ENCODE results near the gene LRMDA. TPM values are rescaled to one million over a fixed set of nuclear protein-coding genes. Genes with fewer than 3 reads are reported as not detected.

Gene LRMDA
- total RNA-seq, 1 donor from 2014 or later, result 0.19 TPM

GRCh38 chr10:75417522-75417927 is 13.9 kb upstream of the LRMDA start:
- H3K27me3 Mint-ChIP-seq (ENCODE audit: unreplicated experiment), result peaks cover 74% of the 10 kb centered on the region
- no peaks in the 10 kb centered on the region for H3K4me1 Mint-ChIP-seq (ENCODE audit: unreplicated experiment)

GRCh38 chr10:75418293-75418692 is 13.1 kb upstream of the LRMDA start:
- Mint-ChIP-seq H3K36me3 (ENCODE audit: unreplicated experiment) (no peaks in the 10 kb centered on the region), H3K4me1 (ENCODE audit: unreplicated experiment) (no peaks in the 10 kb centered on the region), H3K27ac (ENCODE audit: unreplicated experiment) (no peak overlapping the region), H3K4me3 (ENCODE audit: unreplicated experiment) (no peak overlapping the region), H3K27me3 (ENCODE audit: unreplicated experiment) (peaks cover 71% of the 10 kb centered on the region), H3K9me3 (ENCODE audit: unreplicated experiment) (no peaks in the 10 kb centered on the region)
- no peak for DNase-seq (ENCODE audit: extremely low spot score, unreplicated experiment)
- TF ChIP-seq CTCF (IDR thresholded peaks at IDR 0.05), result no peak

More at GRCh38 chr10:75417522-75417927, 13.9 kb upstream of the LRMDA start:
- no peak for TF ChIP-seq CTCF (IDR thresholded peaks at IDR 0.05)
- H3K4me3 Mint-ChIP-seq (ENCODE audit: unreplicated experiment), result no peak overlapping the region
- H3K27ac Mint-ChIP-seq (ENCODE audit: unreplicated experiment), result no peak overlapping the region
- H3K36me3 Mint-ChIP-seq (ENCODE audit: unreplicated experiment), result no peaks in the 10 kb centered on the region
- H3K9me3 Mint-ChIP-seq (ENCODE audit: unreplicated experiment), result no peaks in the 10 kb centered on the region
- DNase-seq (ENCODE audit: extremely low spot score, unreplicated experiment), result no peak

DNA sequence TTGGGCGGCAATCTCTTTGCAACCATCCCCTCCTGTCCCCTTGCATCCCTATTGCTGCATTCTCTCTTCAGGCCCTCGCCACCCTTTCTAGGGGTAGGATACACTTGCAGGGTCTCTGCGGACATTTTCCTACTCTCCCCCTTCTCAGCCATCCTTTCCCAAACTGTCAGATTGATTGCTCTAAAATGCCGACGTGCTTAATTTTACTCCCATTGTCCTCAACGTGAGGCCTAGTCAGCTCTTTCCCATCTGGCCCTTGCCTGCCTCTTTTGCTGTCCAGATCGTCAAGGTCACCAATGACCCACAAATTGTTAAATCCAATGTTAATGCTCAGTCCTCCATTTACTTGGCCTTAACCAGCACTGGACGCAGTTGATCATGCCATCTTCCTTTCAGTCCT is 12.7 kb upstream of the LRMDA start:
- no peak for TF ChIP-seq CTCF (IDR thresholded peaks at IDR 0.05)

DNA sequence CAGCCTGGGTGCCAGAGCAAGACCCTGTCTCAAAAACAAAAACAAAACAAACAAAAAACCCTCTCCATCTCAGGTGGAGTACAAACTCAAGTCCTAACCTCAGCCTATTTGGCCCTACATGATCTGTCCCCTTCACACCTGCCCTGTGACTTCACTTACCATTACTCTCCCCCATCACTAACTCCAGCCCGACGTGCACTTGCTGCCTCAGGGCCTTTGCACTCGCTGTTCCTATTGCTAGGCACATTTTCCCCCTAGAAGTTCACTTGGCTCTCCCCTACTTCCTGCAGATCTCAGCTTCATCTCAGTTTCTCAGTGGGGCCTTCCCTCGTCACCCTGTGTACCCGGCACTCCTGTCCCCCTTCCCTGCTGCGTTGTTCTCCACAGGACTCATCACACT is 8.5 kb upstream of the LRMDA start:
- TF ChIP-seq CTCF (IDR thresholded peaks at IDR 0.05), result no peak
- H3K9me3 Mint-ChIP-seq (ENCODE audit: unreplicated experiment), result no peaks in the 10 kb centered on the region
- H3K4me3 Mint-ChIP-seq (ENCODE audit: unreplicated experiment), result no peak overlapping the region
- no peaks in the 10 kb centered on the region for H3K4me1 Mint-ChIP-seq (ENCODE audit: unreplicated experiment)
- no peak for DNase-seq (ENCODE audit: extremely low spot score, unreplicated experiment)
- H3K27ac Mint-ChIP-seq (ENCODE audit: unreplicated experiment), result no peak overlapping the region
- peaks cover 37% of the 10 kb centered on the region for H3K27me3 Mint-ChIP-seq (ENCODE audit: unreplicated experiment)
- no peaks in the 10 kb centered on the region for H3K36me3 Mint-ChIP-seq (ENCODE audit: unreplicated experiment)

More for the DNA sequence above, 12.7 kb upstream of the LRMDA start:
- no peak for DNase-seq (ENCODE audit: extremely low spot score, unreplicated experiment)
- no peak overlapping the region for H3K4me3 Mint-ChIP-seq (ENCODE audit: unreplicated experiment)
- peaks cover 66% of the 10 kb centered on the region for H3K27me3 Mint-ChIP-seq (ENCODE audit: unreplicated experiment)
- H3K36me3 Mint-ChIP-seq (ENCODE audit: unreplicated experiment), result no peaks in the 10 kb centered on the region
- H3K9me3 Mint-ChIP-seq (ENCODE audit: unreplicated experiment), result no peaks in the 10 kb centered on the region
- H3K4me1 Mint-ChIP-seq (ENCODE audit: unreplicated experiment), result no peaks in the 10 kb centered on the region
- H3K27ac Mint-ChIP-seq (ENCODE audit: unreplicated experiment), result no peak overlapping the region

DNA sequence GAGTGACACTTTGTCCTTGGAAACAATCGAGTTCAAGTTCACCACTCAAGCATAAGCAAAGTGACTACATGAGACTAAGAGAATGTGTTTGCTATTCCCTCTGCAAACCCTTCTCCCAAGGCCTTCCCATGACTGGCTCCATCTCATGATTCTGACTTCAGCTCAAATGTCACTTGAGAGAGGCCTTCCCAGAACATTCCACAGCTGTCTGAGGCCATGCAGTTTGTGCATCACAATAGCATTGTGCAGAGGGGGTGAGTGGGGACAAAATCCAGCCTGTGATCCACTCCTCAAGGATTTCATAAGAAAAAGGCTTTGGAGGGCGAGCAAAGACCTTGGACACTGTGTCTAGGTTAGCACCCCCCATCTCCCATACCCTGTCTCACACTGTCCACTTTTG is 6.9 kb upstream of the LRMDA start:
- Mint-ChIP-seq H3K4me1 (ENCODE audit: unreplicated experiment) (no peaks in the 10 kb centered on the region), H3K4me3 (ENCODE audit: unreplicated experiment) (no peak overlapping the region), H3K27me3 (ENCODE audit: unreplicated experiment) (peaks cover 37% of the 10 kb centered on the region), H3K27ac (ENCODE audit: unreplicated experiment) (no peak overlapping the region), H3K36me3 (ENCODE audit: unreplicated experiment) (no peaks in the 10 kb centered on the region), H3K9me3 (ENCODE audit: unreplicated experiment) (no peaks in the 10 kb centered on the region)
- no peak for DNase-seq (ENCODE audit: extremely low spot score, unreplicated experiment)
- no peak for TF ChIP-seq CTCF (IDR thresholded peaks at IDR 0.05)
